IMR-90 (cell line): ENCODE measurements around the gene HDAC10. TPM values are rescaled to one million over a fixed set of nuclear protein-coding genes. Genes with fewer than 3 reads are reported as not detected.

Experiments used
- ATAC-seq: fragments of 200-7000 bp; cut with Tn5 transposase; 2 replicates; pipeline ENCODE4 v1.9.1; 2020; ENCODE audit warnings: low read depth, mild to moderate bottlenecking, moderate library complexity
- BruUV-seq: library from RNA; stranded (reverse); fragments of 400-500 nt; replicated peaks from 2 replicates; lab custom pipeline; 2021; lab: Mats Ljungman, UMichigan
- CTCF ChIA-PET: fragments of 300-600 bp; formaldehyde crosslinking; extraction: SDS; loops from one replicate; lab custom pipeline; 2021; ENCODE audit warnings: antibody characterized with exemption; lab: Yijun Ruan, JAX
- POLR2A ChIA-PET: fragments of 300-600 bp; sonication (Branson Sonifier 250); formaldehyde crosslinking; loops from one replicate; lab custom pipeline; 2022; ENCODE audit warnings: antibody characterized with exemption; ENCODE audit not compliant: unreplicated experiment; lab: Charles Lee
- DNase-seq: peaks from one replicate; pipeline ENCODE4 v3.0.0; 2013
- H2AFZ ChIP-seq: replicated peaks from 2 replicates; pipeline ENCODE3; 2013; ENCODE audit warnings: low read length, mild to moderate bottlenecking; ENCODE audit not compliant: poor library complexity
- H2AK5ac ChIP-seq: 2 replicates; pipeline ENCODE4 v1.6.1; 2013; ENCODE audit warnings: low read depth, low read length, inconsistent platforms
- H2AK9ac ChIP-seq: replicated peaks from 2 replicates; pipeline ENCODE3; 2013; ENCODE audit warnings: mild to moderate bottlenecking, low read depth, low read length, moderate library complexity; ENCODE audit not compliant: poor library complexity
- H2BK120ac ChIP-seq: 2 replicates; pipeline ENCODE4 v1.6.1; 2013; ENCODE audit warnings: low read depth, low read length, inconsistent platforms
- H2BK15ac ChIP-seq: 3 replicates; pipeline ENCODE4 v1.6.1; 2013; ENCODE audit warnings: low read depth, low read length, inconsistent platforms
- H2BK20ac ChIP-seq: 2 replicates; pipeline ENCODE4 v1.6.1; 2013; ENCODE audit warnings: low read depth, mild to moderate bottlenecking, inconsistent platforms, low read length, moderate library complexity
- H2BK5ac ChIP-seq: 2 replicates; pipeline ENCODE4 v1.6.1; 2013; ENCODE audit warnings: mild to moderate bottlenecking, low read depth, low read length, inconsistent platforms; ENCODE audit not compliant: poor library complexity, severe bottlenecking
- H3K14ac ChIP-seq: replicated peaks from 2 replicates; pipeline ENCODE4 v1.6.1; 2013; ENCODE audit warnings: low read depth, low read length, inconsistent platforms
- H3K18ac ChIP-seq: 2 replicates; pipeline ENCODE4 v1.6.1; 2013; ENCODE audit warnings: low read depth, low read length, control low read depth
- H3K23ac ChIP-seq: 2 replicates; pipeline ENCODE4 v1.6.1; 2013; ENCODE audit warnings: low read depth, low read length, inconsistent platforms
- H3K27ac ChIP-seq: 2 replicates; pipeline ENCODE4 v1.5.1; 2013; ENCODE audit warnings: mild to moderate bottlenecking, control low read depth, low read length; ENCODE audit not compliant: insufficient read depth
- H3K27me3 ChIP-seq: 2 replicates; pipeline ENCODE4 v1.6.1; 2013; ENCODE audit warnings: low read length; ENCODE audit not compliant: control insufficient read depth, insufficient read depth
- H3K36me3 ChIP-seq: 2 replicates; pipeline ENCODE4 v1.6.1; 2013; ENCODE audit warnings: low read length, mixed read lengths; ENCODE audit not compliant: control insufficient read depth, insufficient read depth
- H3K4ac ChIP-seq: 2 replicates; pipeline ENCODE4 v1.6.1; 2013; ENCODE audit warnings: low read depth, low read length, inconsistent platforms
- H3K4me1 ChIP-seq: 2 replicates; pipeline ENCODE4 v1.6.1; 2013; ENCODE audit warnings: low read length, mixed read lengths; ENCODE audit not compliant: control insufficient read depth, insufficient read depth
- H3K4me2 ChIP-seq: 2 replicates; pipeline ENCODE4 v1.6.1; 2013; ENCODE audit warnings: low read depth, mild to moderate bottlenecking, control low read depth, low read length, moderate library complexity
- H3K4me3 ChIP-seq: 2 replicates; pipeline ENCODE4 v1.5.1; 2013; ENCODE audit warnings: low read depth, mild to moderate bottlenecking, control low read depth, low read length, moderate library complexity; ENCODE audit not compliant: insufficient read depth
- H3K56ac ChIP-seq: 2 replicates; pipeline ENCODE4 v1.6.1; 2013; ENCODE audit warnings: low read length, inconsistent platforms; ENCODE audit not compliant: insufficient read depth; ENCODE audit errors: extremely low read depth
- H3K79me1 ChIP-seq, 2 experiments: 2 replicates each; pipeline ENCODE4 v1.6.1; 2013; ENCODE audit warnings: low read length in 2 of 2, inconsistent platforms in 1 of 2, low read depth in 1 of 2
- H3K9ac ChIP-seq: 2 replicates; pipeline ENCODE4 v1.6.1; 2013; ENCODE audit warnings: low read depth, low read length, control low read depth
- H3K9me1 ChIP-seq: 2 replicates; pipeline ENCODE4 v1.6.1; 2013; ENCODE audit warnings: low read length, inconsistent platforms; ENCODE audit not compliant: insufficient read depth
- H3K9me3 ChIP-seq: 2 replicates; pipeline ENCODE4 v1.6.1; 2013; ENCODE audit warnings: low read length; ENCODE audit not compliant: control insufficient read depth, insufficient read depth
- H4K20me1 ChIP-seq: 2 replicates; pipeline ENCODE4 v1.6.1; 2013; ENCODE audit warnings: low read length, inconsistent platforms; ENCODE audit not compliant: insufficient read depth
- H4K5ac ChIP-seq: 2 replicates; pipeline ENCODE4 v1.6.1; 2013; ENCODE audit warnings: mild to moderate bottlenecking, low read depth, low read length, control low read depth
- H4K8ac ChIP-seq, 2 experiments: 2 replicates each; pipeline ENCODE4 v1.6.1; 2013; ENCODE audit warnings: low read depth in 2 of 2, low read length in 2 of 2, control low read depth in 1 of 2, inconsistent platforms in 1 of 2
- H4K91ac ChIP-seq: 2 replicates; pipeline ENCODE4 v1.6.1; 2013; ENCODE audit warnings: low read depth, low read length, inconsistent platforms; ENCODE audit not compliant: insufficient read depth
- BHLHE40 ChIP-seq: fragments of 150-350 bp; IDR thresholded peaks from 2 replicates; pipeline ENCODE4 v1.6.1; 2016; ENCODE audit warnings: mild to moderate bottlenecking, low read depth, low read length
- CHD1 ChIP-seq: IDR thresholded peaks from 2 replicates; pipeline ENCODE4 v1.6.1; 2012; ENCODE audit warnings: low read depth, low read length, improper control_type of control experiment
- MXI1 ChIP-seq: IDR thresholded peaks from 2 replicates; pipeline ENCODE4 v1.6.1; 2012; ENCODE audit warnings: low read depth, mild to moderate bottlenecking, low read length, moderate library complexity, borderline replicate concordance
- NFE2L2 ChIP-seq: fragments of 150-350 bp; IDR thresholded peaks from 2 replicates; pipeline ENCODE4 v1.6.1; 2016; ENCODE audit warnings: low read depth, mild to moderate bottlenecking, low read length
- USF2 ChIP-seq: fragments of 150-350 bp; IDR thresholded peaks from 2 replicates; pipeline ENCODE4 v1.6.1; 2017; ENCODE audit warnings: mild to moderate bottlenecking, antibody characterized with exemption, low read length, low read depth
- WGBS, 2 experiments: methylation state at CpG; one replicate each; pipeline versions ENCODE4 v1.1.5 to v1.1.7; 2013; ENCODE audit warnings: missing lambda C conversion rate in 2 of 2; ENCODE audit not compliant: insufficient read length in 1 of 2; ENCODE audit errors: extremely low coverage in 2 of 2; 5-methylcytosine and 5-hydroxymethylcytosine counted together
- dilution Hi-C: fragments of 300-500 bp; cut with HindIII; formaldehyde crosslinking; loops from one replicate; pipeline ENCODE4 v1.14.3; 2018; ENCODE audit warnings: low sequenced_read_pairs; ENCODE audit not compliant: unreplicated experiment
- in situ Hi-C: fragments of 300-500 bp; cut with MboI; formaldehyde crosslinking; loops from 3 replicates; pipeline ENCODE4 v1.14.3; 2019; ENCODE audit warnings: low sequenced_read_pairs, inconsistent platforms, mixed read lengths
- intact Hi-C: fragments of 100-400 bp; cut with micrococcal nuclease; formaldehyde crosslinking; loops from 2 replicates; pipeline ENCODE4 v1.10.0; 2022
- polyA plus RNA-seq, 3 experiments: library from polyadenylated mRNA; depleted of rRNA; stranded (reverse); fragments of >200 nt; gene quantifications; 2 replicates each; pipeline ENCODE4 v1.2.3, GENCODE V29; 2012; ENCODE audit warnings: low replicate concordance in 1 of 3
- total RNA-seq: library from RNA; depleted of rRNA; stranded (reverse); fragments of >200 nt; gene quantifications from 2 replicates; pipeline ENCODE4 v1.2.3, GENCODE V29; 2012

HDAC10 gene
- total and polyA plus RNA-seq, 2 of the 4 experiments (the other 2 are of a cell fraction): 3.9 to 35.7 TPM

GRCh38 chr22:50260801-50261614, 9.9 kb upstream of the HDAC10 start:
- no peaks in the 10 kb centered on the region for H3K27me3 ChIP-seq
- H3K4me1 ChIP-seq: peaks cover 17% of the 10 kb centered on the region
- H3K27ac ChIP-seq: peak overlapping the region; percentile 87
- H3K4me3 ChIP-seq: peak overlapping the region; percentile 90
- CTCF ChIA-PET: interaction anchor here (1.2 kb wide), 1 partner anchor 10 kb away, joined by 3 read pairs; the partner anchor contains the start of gene HDAC10
- peaks cover 24% of the 10 kb centered on the region for H4K20me1 ChIP-seq
- H2AK5ac ChIP-seq: peak overlapping the region; percentile 94
- no peak overlapping the region for H2BK15ac ChIP-seq
- H3K4me2 ChIP-seq: peak overlapping the region; percentile 73
- H3K9me1 ChIP-seq: peaks cover 4% of the 10 kb centered on the region; the same call in 1 of the 2 replicates
- intact Hi-C loops: no loop called here
- H3K9ac ChIP-seq: peak overlapping the region; percentile 68
- peak overlapping the region; percentile 76; the same call in 1 of the 2 replicates for H3K56ac ChIP-seq
- H3K4ac ChIP-seq: peak overlapping the region; percentile 86
- ATAC-seq (peak; percentile 63), DNase-seq (peak; percentile 67)
- peak overlapping the region; percentile 99 for H2AK9ac ChIP-seq
- peak overlapping the region; percentile 61 to 80 for H4K8ac ChIP-seq
- peak overlapping the region; percentile 62; the same call in 1 of the 2 replicates for H3K23ac ChIP-seq
- TF ChIP-seq CHD1: no peak
- peak; percentile 5; the same call in 1 of the 2 replicates for TF ChIP-seq USF2
- peak; percentile 80; the same call in 1 of the 2 replicates for TF ChIP-seq MXI1
- TF ChIP-seq NFE2L2: no peak
- peak; percentile 33; the same call in 1 of the 2 replicates for TF ChIP-seq BHLHE40
- peak overlapping the region; percentile 0 for H4K91ac ChIP-seq
- dilution Hi-C loops: no loop called here
- in situ Hi-C loops: no loop called here
- H4K5ac ChIP-seq: peak overlapping the region; percentile 49; the same call in 1 of the 2 replicates
- H2AFZ ChIP-seq: peak overlapping the region; percentile 76
- WGBS, 2 experiments: 1% methylated on average over 46 of the region's 92 CpGs; no CpG with 5 or more reads in 1 of the 2 experiments
- no TSS peak for BruUV-seq
- H3K14ac ChIP-seq: peak overlapping the region; percentile 78
- H3K18ac ChIP-seq: peak overlapping the region; percentile 30; the same call in 1 of the 2 replicates
- POLR2A ChIA-PET: no interaction called here
- H3K79me1 ChIP-seq: peaks cover 9 to 38% of the 10 kb centered on the region in 2 experiments; a peak in 3 of 4 replicates
- H2BK120ac ChIP-seq: 0 out of 2 replicates have a peak overlapping the region, but pooled peaks have one; percentile 39
- no peak overlapping the region for H2BK20ac ChIP-seq
- peak overlapping the region; percentile 61 for H2BK5ac ChIP-seq
- peaks cover 13% of the 10 kb centered on the region; the same call in 1 of the 2 replicates for H3K36me3 ChIP-seq
- no peaks in the 10 kb centered on the region for H3K9me3 ChIP-seq
